ENCODE measurements around the gene ALK.

ALK gene

GRCh38 chr2:29202819-29203495 lies 718.4 kb downstream of the ALK start:
- no peak for TF ChIP-seq SIN3A (IDR thresholded peaks at IDR 0.05; ENCODE audit: borderline replicate concordance, insufficient read depth, low read length)
- no peak for TF ChIP-seq REST (IDR thresholded peaks at IDR 0.05; ENCODE audit: insufficient read depth in 1 of 2, low read depth in 2 of 2, low read length in 2 of 2)
- no peak for TF ChIP-seq POLR2AphosphoS5 (IDR thresholded peaks at IDR 0.05; ENCODE audit: low read depth, low read length)
- no peak for TF ChIP-seq FOXP2 (optimal IDR thresholded peaks at IDR 0.05; ENCODE audit: borderline replicate concordance, extremely low read depth, extremely low read length, insufficient read depth)
- no peak for TF ChIP-seq TAF1 (IDR thresholded peaks at IDR 0.05; ENCODE audit: borderline replicate concordance, insufficient read depth, low read length)

GRCh38 chr2:29201979-29202378 lies 719.4 kb downstream of the ALK start:
- TF ChIP-seq POLR2AphosphoS5 (IDR thresholded peaks at IDR 0.05; ENCODE audit: low read depth, low read length) (no peak), FOXP2 (optimal IDR thresholded peaks at IDR 0.05; ENCODE audit: borderline replicate concordance, extremely low read depth, extremely low read length, insufficient read depth) (no peak), SIN3A (IDR thresholded peaks at IDR 0.05; ENCODE audit: borderline replicate concordance, insufficient read depth, low read length) (no peak), REST (IDR thresholded peaks at IDR 0.05; ENCODE audit: insufficient read depth in 1 of 2, low read depth in 2 of 2, low read length in 2 of 2) (no peak), TAF1 (IDR thresholded peaks at IDR 0.05; ENCODE audit: borderline replicate concordance, insufficient read depth, low read length) (no peak)

GRCh38 chr2:29196792-29197788 lies 724.3 kb downstream of the ALK start:
- no peak for TF ChIP-seq REST (IDR thresholded peaks at IDR 0.05; ENCODE audit: insufficient read depth in 1 of 2, low read depth in 2 of 2, low read length in 2 of 2)
- no peak for TF ChIP-seq SIN3A (IDR thresholded peaks at IDR 0.05; ENCODE audit: borderline replicate concordance, insufficient read depth, low read length)
- TF ChIP-seq POLR2AphosphoS5 (IDR thresholded peaks at IDR 0.05; ENCODE audit: low read depth, low read length): no peak
- no peak for TF ChIP-seq FOXP2 (optimal IDR thresholded peaks at IDR 0.05; ENCODE audit: borderline replicate concordance, extremely low read depth, extremely low read length, insufficient read depth)

- TF ChIP-seq REST (IDR thresholded peaks at IDR 0.05; ENCODE audit: insufficient read depth in 1 of 2, low read depth in 2 of 2, low read length in 2 of 2) (no peak), FOXP2 (optimal IDR thresholded peaks at IDR 0.05; ENCODE audit: borderline replicate concordance, extremely low read depth, extremely low read length, insufficient read depth) (no peak), SIN3A (IDR thresholded peaks at IDR 0.05; ENCODE audit: borderline replicate concordance, insufficient read depth, low read length) (no peak), POLR2AphosphoS5 (IDR thresholded peaks at IDR 0.05; ENCODE audit: low read depth, low read length) (no peak), TAF1 (IDR thresholded peaks at IDR 0.05; ENCODE audit: borderline replicate concordance, insufficient read depth, low read length) (no peak)
Measured at GRCh38 chr2:29195796-29196195, 725.6 kb downstream of the ALK start.
